ENCODE measurements around the gene GNAS-AS1.

GNAS-AS1 gene

GRCh38 chr20:58776109-58776508 lies 74.6 kb downstream of the GNAS-AS1 start:
- DNase-seq = no peak

GRCh38 chr20:58775371-58775770 lies 75.3 kb downstream of the GNAS-AS1 start:
- no peak for DNase-seq

GRCh38 chr20:58774667-58775263 lies 75.9 kb downstream of the GNAS-AS1 start:
- no peak for DNase-seq

GRCh38 chr20:58774214-58774613 lies 76.5 kb downstream of the GNAS-AS1 start:
- no peak for DNase-seq

GRCh38 chr20:58772786-58773185 lies 77.9 kb downstream of the GNAS-AS1 start:
- no peak for DNase-seq

Measured in inflammatory macrophage (primary cell).